K562 (cell line): ENCODE data around the gene DAP. TPM values are rescaled to one million over a fixed set of nuclear protein-coding genes. Genes with fewer than 3 reads are reported as not detected.

Experiments used
- ATAC-seq: fragments of 200-7000 bp; cut with Tn5 transposase; 3 replicates; pipeline ENCODE4 v1.9.1; 2020; ENCODE audit warnings: moderate library complexity
- BruUV-seq: library from RNA; stranded (reverse); fragments of 400-500 nt; replicated peaks from 2 replicates; lab custom pipeline; 2021; lab: Mats Ljungman, UMichigan
- CTCF ChIA-PET: fragments of 300-600 bp; formaldehyde crosslinking; extraction: SDS; loops from one replicate; lab custom pipeline; 2021; ENCODE audit warnings: low intra/inter-chr PET ratio; lab: Yijun Ruan, JAX
- POLR2A ChIA-PET: fragments of 300-600, 350-650 bp; sonication (Branson Sonifier 250); formaldehyde crosslinking; extraction: SDS; loops from one replicate; lab custom pipeline; 2021; ENCODE audit warnings: antibody characterized with exemption, inconsistent platforms; lab: Yijun Ruan, JAX
- DNase-seq, 4 experiments: peaks; one replicate each; pipeline versions ENCODE4 v3.0.0 to v3.0.0-alpha.2; 2011 to 2018; ENCODE audit warnings: low spot score in 3 of 4, mixed read lengths in 3 of 4; ENCODE audit errors: extremely low read depth in 1 of 4
- FAIRE-seq: peaks from 2 replicates; lab custom pipeline; 2011; peaks lifted over from hg19 to GRCh38; lab: Jason Lieb, UNC
- H2AFZ ChIP-seq: 2 replicates; pipeline ENCODE4 v1.6.0; 2011; ENCODE audit warnings: low read depth, low read length, control low read depth, inconsistent platforms
- H3K27ac ChIP-seq: fragments of 200-600 bp; 3 replicates; pipeline ENCODE4 v1.8.0; 2011; ENCODE audit warnings: low read depth, mild to moderate bottlenecking, control low read depth, inconsistent platforms, low read length, moderate library complexity, mixed read lengths; ENCODE audit errors: extremely low read depth
- H3K27me3 ChIP-seq, 2 experiments: fragments of 300-600 bp in 1 of 2; 2 replicates in 1 of 2; 3 replicates in 1 of 2; pipeline versions ENCODE4 v1.6.0 to v1.8.0; 2011; ENCODE audit warnings: inconsistent platforms in 2 of 2, low read length in 2 of 2, mild to moderate bottlenecking in 1 of 2, mixed read lengths in 1 of 2, moderate library complexity in 1 of 2; ENCODE audit not compliant: control insufficient read depth in 2 of 2, insufficient read depth in 2 of 2
- H3K36me3 ChIP-seq: fragments of 300-600 bp; 3 replicates; pipeline ENCODE4 v1.8.0; 2011; ENCODE audit warnings: mild to moderate bottlenecking, low read length, inconsistent platforms; ENCODE audit not compliant: control insufficient read depth, insufficient read depth
- H3K4me1 ChIP-seq, 2 experiments: fragments of 200-600 bp in 1 of 2; replicated peaks in 1 of 2; 2 replicates in 1 of 2; 3 replicates in 1 of 2; pipeline versions ENCODE4 v1.5.1 to v1.8.0; 2011; ENCODE audit warnings: inconsistent platforms in 2 of 2, low read length in 2 of 2, mild to moderate bottlenecking in 1 of 2, mixed read lengths in 1 of 2, moderate library complexity in 1 of 2; ENCODE audit not compliant: control insufficient read depth in 2 of 2, insufficient read depth in 2 of 2
- H3K4me2 ChIP-seq: 2 replicates; pipeline ENCODE4 v1.6.1; 2011; ENCODE audit warnings: low read length, control low read depth, inconsistent platforms, mixed read lengths; ENCODE audit not compliant: insufficient read depth
- H3K4me3 ChIP-seq: fragments of 200-600 bp; sonication (generic), shearing (Covaris generic); 2 replicates; pipeline ENCODE4 v1.5.1; 2016; ENCODE audit warnings: control low read depth, inconsistent platforms
- H3K79me2 ChIP-seq: fragments of 200-600 bp; 3 replicates; pipeline ENCODE4 v1.8.0; 2011; ENCODE audit warnings: low read length, inconsistent platforms; ENCODE audit not compliant: control insufficient read depth, insufficient read depth
- H3K9ac ChIP-seq, 2 experiments: 2 replicates each; pipeline versions ENCODE4 v1.6.0 to v1.6.1; 2011; ENCODE audit warnings: low read depth in 2 of 2, low read length in 2 of 2, control low read depth in 1 of 2, inconsistent platforms in 1 of 2, mild to moderate bottlenecking in 1 of 2, mixed read lengths in 1 of 2; ENCODE audit not compliant: insufficient read depth in 1 of 2
- H3K9me1 ChIP-seq: one replicate; pipeline ENCODE4 v1.6.0; 2011; ENCODE audit warnings: inconsistent platforms, mild to moderate bottlenecking, low read length, moderate library complexity; ENCODE audit not compliant: control insufficient read depth, insufficient read depth
- H3K9me3 ChIP-seq: replicated peaks from 2 replicates; pipeline ENCODE4 v1.5.1; 2011; ENCODE audit warnings: low read depth, low read length, inconsistent platforms; ENCODE audit not compliant: control insufficient read depth, insufficient read depth
- H4K20me1 ChIP-seq: replicated peaks from 2 replicates; pipeline ENCODE4 v1.6.1; 2011; ENCODE audit warnings: low read length, inconsistent platforms, mixed read lengths; ENCODE audit not compliant: control insufficient read depth, insufficient read depth
- FOXK1 ChIP-seq: sonication (generic); formaldehyde crosslinking; IDR thresholded peaks from 2 replicates; pipeline ENCODE4 v1.8.0; 2022; ENCODE audit warnings: missing genetic modification reagents, mild to moderate bottlenecking, borderline replicate concordance
- RFX5 ChIP-seq: IDR thresholded peaks from 2 replicates; pipeline ENCODE4 v1.6.1; 2011; ENCODE audit warnings: low read depth, mild to moderate bottlenecking, improper control_type of control experiment, low read length
- ZNF24 ChIP-seq: fragments of 450-650 bp; IDR thresholded peaks from 2 replicates; pipeline ENCODE4 v1.6.1; 2016
- ZNF589 ChIP-seq: fragments of 200-800 bp; sonication (Bioruptor generic); IDR thresholded peaks from 2 replicates; pipeline ENCODE4 v1.6.1; 2016; ENCODE audit warnings: low read depth, missing genetic modification characterization, missing compliant biosample characterization
- WGBS: fragments of 100-300 bp; shearing (Covaris generic); methylation state at CpG from one replicate; pipeline ENCODE4 v1.1.6; 2016; ENCODE audit warnings: low coverage, mixed read lengths; ENCODE audit not compliant: insufficient coverage; ENCODE audit errors: missing lambda C conversion rate; 5-methylcytosine and 5-hydroxymethylcytosine counted together
- in situ Hi-C: fragments of 300-500 bp; cut with MboI; formaldehyde crosslinking; loops from 4 replicates; pipeline ENCODE4 v1.15.0; 2018; ENCODE audit warnings: inconsistent platforms, mixed read lengths
- intact Hi-C: fragments of 100-400 bp; cut with micrococcal nuclease; formaldehyde crosslinking; loops from 2 replicates; pipeline ENCODE4 v1.14.2; 2022
- polyA plus RNA-seq, 8 experiments: library from polyadenylated mRNA; depleted of rRNA in 4 of 8; stranded (reverse) in 5 of 8; unstranded in 3 of 8; fragments of >200 nt; fragmentation: Nextera tagmentation in 2 of 8; fragmentation: Illumina TruSeq in 1 of 8; extraction: Ambion mirVana in 2 of 8; extraction: Trizol in 1 of 8; gene quantifications; 2 replicates each; pipeline versions ENCODE4 v1.2.1 to v1.2.3, GENCODE V29; 2011 to 2014; ENCODE audit warnings: inconsistent platforms in 1 of 8, missing spikeins in 1 of 8
- total RNA-seq, 7 experiments: library from RNA; depleted of rRNA in 6 of 7; stranded (reverse); fragments of >200 nt in 6 of 7; fragmentation: Illumina TruSeq in 2 of 7; extraction: Trizol in 2 of 7; gene quantifications; 2 replicates each; pipeline versions ENCODE4 v1.2.1 to v1.2.3, GENCODE V29; 2011 to 2021; ENCODE audit warnings: low replicate concordance in 1 of 7

The DAP gene
- total and polyA plus RNA-seq, 9 of the 15 experiments (the other 6 are each of a cell fraction or from before 2014, with no cell fraction given): 14.1 to 151 (median 34.5) TPM

- in situ Hi-C loops (no loop called here), intact Hi-C loops (no loop called here)
- no TSS peak for BruUV-seq
- 92% methylated on average over 16 of the region's 16 CpGs for WGBS
- no peak overlapping the region for H3K4me2 ChIP-seq
- DNase-seq: no peak
- H3K4me3 ChIP-seq: no peak overlapping the region
- no peak overlapping the region for H3K9ac ChIP-seq
- peaks cover 73% of the 10 kb centered on the region; the same call in 2 of the 3 replicates for H3K36me3 ChIP-seq
- no peak for TF ChIP-seq ZNF589 (CRISPR knock-in tag)
- no peak for TF ChIP-seq FOXK1 (CRISPR knock-in tag)
- TF ChIP-seq RFX5: no peak
- TF ChIP-seq ZNF24: no peak
- peaks cover 4% of the 10 kb centered on the region; the same call in 1 of the 2 replicates for H4K20me1 ChIP-seq
- no peaks in the 10 kb centered on the region for H3K9me1 ChIP-seq
- H3K27ac ChIP-seq: no peak overlapping the region
- FAIRE-seq: no peak
- H3K79me2 ChIP-seq: no peaks in the 10 kb centered on the region
- ChIA-PET POLR2A (no interaction called here), CTCF (no interaction called here)
- H2AFZ ChIP-seq: no peak overlapping the region
- H3K9me3 ChIP-seq: no peaks in the 10 kb centered on the region
- no peak for ATAC-seq
- no peaks in the 10 kb centered on the region for H3K4me1 ChIP-seq
- no peaks in the 10 kb centered on the region for H3K27me3 ChIP-seq
Observed at GRCh38 chr5:10682801-10683525, 78.1 kb downstream of the DAP start.
